NOMO-1 treated with DMSO at 0.1 percent for 48 hours (cell line): ENCODE data around the gene CDK11B.

ENCODE experiments used
- DNase-seq: peaks from one replicate; lab custom pipeline; 2025; ENCODE audit not compliant: unreplicated experiment; lab: John Stamatoyannopoulos, UW

Gene CDK11B

DNA sequence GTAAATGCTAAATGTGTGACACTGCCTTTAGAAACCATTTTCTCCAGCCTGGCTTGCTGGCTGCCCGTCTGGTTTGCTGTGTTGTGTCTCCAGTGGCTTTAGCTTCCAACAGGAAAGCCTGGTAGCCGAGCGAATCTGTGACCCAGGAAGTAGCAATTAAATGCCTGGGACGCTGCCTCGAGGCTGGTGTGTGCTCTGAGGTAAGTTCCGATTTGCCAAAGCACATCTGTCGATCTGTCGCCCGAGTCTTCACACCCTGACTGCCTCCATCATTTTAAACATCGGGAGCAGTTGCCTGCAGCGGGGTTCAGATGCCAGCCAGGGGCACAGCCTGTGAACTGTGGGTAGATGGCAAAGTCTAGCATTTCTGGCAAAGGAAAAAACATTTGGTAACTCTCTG is 41.3 kb downstream of the CDK11B start:
- DNase-seq: no peak

DNA sequence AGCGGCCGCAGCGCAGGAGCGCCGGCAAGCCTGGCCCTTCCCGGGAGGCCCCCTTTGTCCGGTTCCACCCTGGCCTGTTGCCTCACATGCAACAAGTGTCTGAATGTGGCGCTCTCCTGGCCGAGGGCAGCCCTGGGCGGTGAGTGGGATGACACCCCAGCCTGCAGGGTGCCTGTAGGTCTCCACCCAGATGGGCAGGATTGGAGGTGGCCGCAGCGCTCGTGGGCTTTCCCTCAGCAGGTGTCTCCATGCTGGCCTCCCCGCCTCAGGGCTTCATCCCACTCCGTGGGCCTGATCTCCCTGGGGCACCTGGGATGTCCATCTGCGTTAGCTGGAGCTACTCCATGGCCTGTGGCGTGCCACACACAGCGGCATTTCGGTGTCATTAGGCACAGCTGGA is 42.0 kb downstream of the CDK11B start:
- DNase-seq: no peak

DNA sequence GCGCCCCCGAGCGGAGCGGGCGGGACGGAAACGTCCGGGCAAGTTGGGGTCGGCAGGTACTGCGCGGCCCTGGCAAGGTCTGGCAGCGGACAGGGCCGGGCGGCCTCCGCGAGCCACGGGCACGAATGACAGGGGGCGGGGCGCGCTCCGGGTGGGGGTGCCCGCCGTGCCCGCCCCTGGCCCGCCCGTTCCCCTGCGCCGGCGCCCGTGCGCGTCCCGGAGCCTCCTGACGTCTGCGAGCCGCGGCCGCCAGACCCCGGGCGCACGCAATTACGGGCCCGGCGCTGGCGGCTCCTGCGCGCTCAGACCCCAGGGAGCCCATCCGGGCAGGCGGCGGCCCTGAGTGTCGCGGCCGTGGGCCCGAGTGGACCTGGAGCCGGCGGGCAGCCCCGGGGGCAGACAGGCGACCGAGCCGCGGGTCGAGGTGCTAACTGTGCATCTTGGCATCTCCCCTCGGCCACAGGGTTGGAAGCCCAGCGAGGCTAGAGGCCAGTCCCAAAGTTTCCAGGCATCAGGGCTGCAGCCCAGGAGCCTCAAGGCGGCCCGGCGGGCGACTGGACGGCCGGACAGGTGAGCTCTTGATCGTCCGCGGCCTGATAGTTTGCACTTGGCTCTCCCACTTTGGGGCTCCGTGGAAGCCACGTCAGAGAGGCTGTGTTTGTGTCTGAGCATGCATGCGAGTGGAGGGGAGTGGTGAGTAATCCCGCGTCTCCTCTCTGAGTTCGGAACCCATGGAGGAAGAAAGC is 42.6 kb downstream of the CDK11B start:
- peak; percentile 7 for DNase-seq

DNA sequence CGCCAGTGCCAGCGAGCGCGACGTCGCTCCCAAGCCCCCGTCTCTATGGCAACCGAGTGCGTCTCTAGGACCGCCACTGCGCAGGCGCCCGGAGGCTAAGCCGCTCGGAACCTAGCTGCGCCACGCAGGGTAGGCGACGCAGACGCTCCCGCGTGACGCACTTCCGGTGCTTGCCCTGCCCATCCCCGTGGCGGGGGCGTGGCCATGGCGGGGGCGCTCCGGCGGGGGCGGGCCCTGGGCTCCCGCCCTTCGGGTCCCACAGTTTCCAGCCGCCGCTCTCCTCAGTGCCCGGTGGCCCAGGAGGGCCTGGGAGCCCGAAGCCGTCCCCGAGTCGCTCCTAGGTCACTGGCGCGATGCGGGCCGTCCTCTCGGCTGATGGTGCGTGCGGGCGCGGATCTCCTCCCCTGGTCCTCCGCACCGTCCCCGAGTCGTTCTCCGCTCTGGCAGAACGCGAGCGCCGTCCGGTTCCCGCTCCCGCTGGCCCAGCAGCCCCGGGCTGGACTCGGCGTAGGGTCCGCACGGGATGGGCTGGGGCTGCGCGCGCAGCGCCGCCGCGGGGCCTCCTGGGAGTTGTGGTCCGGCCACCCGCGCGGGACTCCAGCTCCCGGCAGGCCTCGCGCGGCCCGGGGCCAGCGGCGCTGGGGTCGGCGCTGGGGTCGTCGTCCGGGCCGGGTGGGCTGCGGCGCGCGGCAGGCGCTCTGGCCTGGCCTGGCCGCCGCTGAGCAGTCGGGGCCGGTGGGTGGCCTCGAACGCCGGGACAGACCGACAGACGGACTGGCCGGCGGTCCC is 43.4 kb downstream of the CDK11B start, which contains the start of gene MIB2:
Gene MIB2 (plus strand): TSS at position 245 of the 789 bp plus-strand sequence. CDS start 7,953 bp downstream, outside the sequence.
- peak; percentile 95 for DNase-seq

DNA sequence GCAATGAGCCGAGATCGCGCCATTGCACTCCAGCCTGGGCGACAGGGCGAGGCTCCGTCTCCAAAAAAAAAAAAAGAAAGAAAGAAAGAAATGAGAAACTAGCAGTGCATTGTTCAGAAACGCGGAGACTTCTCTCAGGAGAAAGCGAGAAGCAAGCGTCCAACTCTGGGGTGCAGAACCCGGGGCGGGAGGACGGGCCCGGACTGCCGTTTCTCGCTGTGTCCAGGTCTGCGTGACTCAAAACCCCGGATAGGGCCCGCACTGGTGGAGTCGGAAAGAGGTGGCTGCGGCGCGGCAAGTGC is 43.9 kb downstream of the CDK11B start:
- DNase-seq: no peak

DNA sequence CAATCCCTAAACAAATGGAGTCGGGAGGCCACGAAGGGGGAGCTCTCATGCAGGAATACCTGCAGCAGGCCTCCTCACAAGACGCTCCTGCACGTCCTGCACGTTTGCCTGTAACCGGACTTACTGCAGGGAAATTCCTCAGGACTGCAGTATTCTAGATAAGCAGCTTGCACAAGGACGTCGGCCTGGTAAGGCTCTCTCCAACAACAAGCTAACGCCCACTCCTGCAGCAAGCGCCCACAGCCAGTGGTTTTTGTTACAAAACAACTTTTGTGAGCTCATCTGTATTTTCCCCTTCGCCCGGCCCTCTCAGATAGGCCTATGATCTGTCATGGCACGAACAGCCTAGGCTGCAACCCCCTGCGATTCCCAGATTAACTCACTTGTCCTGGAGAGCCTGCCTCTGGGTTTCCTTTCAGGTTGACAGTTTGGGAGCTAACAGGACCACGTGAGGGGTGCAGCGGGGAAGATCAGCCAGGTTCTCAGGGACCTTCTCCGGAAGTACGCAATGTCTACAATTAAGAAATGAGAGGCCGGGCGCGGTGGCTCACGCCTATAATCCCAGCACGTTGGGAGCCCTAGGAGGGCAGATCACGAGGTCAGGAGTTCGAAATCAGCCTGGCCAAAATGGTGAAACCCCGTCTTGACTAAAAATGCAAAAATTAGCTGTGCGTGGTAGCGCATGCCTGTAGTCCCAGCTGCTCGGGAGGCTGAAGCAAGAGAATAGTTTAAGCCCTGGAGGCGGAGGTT is 44.4 kb downstream of the CDK11B start:
- peak; percentile 85 for DNase-seq

DNA sequence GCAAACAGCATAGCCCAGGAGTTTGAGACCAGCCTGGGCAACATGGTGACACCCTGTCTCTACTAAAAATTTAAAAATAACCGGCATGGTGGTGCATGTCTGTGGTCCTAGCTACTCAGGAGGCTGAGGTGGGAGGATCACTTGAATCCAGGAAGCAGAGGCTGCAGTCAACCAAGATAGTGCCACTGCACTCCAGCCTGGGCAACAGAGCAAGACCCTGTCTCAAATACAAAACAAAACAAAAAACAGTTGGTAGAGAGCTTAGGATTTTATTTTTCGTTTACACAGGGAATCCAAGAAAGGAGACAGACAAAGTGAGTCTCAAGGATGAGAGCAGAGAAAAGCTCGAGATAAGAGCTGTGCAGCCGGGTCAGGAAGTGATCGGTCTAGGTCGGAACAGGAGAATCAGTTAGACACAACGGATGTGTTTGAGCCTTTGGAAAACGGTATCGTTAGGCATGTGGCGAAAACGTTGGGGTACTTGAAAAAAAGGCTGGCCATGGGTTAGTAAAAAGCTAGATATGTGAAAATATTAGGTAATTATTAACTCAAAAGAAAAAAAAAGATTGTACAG is 45.2 kb downstream of the CDK11B start:
- DNase-seq: no peak

DNA sequence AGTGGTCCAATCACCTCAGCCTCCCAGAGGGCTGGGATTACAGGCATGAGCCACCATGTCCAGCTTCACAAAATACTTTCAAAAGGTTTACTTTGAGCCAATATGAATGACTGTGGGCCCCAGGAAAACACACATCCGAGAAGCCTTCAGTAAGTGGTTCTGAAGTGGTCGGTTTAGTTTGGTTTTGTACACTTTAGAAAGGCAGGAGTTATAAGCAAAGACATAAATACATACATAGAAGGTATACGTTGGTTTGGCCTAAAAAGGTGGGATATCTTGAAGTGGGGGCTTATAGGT is 46.8 kb downstream of the CDK11B start:
- DNase-seq: no peak

DNA sequence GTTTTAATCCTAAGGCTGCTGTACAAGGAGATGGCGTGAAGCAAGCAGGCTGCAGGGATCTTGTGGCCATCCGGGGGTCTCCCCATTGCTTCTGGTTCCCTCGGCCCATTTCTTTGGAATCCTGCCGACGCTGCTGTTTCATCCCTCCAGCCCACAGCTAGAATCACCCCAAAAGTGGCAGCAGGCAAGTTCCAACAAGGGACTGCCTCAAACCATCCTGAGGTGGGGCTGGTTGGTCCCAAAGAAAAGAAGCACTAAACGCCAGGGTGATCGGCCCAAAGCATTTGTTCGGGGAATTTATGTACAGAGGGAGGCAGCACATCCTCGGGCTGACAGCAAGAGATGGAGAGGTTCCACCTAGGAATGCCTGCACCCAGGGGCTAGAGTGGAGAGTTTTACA is 48.0 kb downstream of the CDK11B start:
- DNase-seq: no peak

DNA sequence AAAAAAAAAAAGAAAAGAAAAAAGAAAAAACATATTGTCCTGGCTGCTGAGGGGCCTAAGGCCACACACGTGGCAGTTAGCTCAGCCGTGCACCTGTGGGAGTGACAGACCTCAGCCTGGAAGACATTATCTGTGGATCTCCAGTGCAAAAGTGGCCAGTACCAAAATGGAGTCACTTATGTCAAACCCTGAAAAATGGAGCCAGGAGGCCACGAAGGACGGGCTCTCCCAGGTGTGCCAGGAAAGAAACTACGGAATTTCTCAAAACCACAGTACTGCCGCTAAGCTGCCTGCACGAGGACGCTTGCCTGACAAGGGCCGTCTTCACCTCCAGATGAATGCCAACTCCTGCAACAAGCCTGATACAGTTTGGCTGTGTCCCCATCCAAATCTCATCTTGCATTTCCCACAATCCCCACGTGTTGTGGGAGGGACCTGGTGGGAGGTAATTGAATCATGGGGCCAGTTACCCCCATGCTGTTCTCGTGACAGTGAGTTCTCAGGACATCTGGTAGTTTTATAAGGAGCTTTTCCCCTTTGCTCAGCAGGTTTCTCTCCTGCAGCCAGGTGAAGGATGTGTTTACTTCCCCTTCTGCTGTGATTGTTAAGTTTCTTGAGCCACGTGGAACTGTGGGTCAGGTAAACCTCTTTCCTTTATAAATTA is 48.9 kb downstream of the CDK11B start:
- DNase-seq: no peak

DNA sequence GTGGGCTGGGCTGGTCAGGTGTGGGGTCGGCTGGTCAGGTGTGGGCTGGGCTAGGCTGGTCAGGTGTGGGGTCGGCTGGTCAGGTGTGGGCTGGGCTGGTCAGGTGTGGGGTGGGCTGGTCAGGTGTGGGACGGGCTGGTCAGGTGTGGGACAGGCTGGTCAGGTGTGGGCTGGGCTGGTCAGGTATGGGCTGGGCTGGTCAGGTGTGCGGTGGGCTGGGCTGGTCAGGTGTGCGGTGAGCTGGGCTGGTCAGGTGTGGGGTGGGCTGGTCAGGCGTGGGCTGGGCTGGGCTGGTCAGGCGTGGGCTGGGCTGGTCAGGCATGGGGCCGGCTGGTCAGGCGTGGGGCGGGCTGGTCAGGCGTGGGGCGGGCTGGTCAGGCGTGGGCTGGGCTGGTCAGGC is 52.6 kb downstream of the CDK11B start:
- DNase-seq: no peak

DNA sequence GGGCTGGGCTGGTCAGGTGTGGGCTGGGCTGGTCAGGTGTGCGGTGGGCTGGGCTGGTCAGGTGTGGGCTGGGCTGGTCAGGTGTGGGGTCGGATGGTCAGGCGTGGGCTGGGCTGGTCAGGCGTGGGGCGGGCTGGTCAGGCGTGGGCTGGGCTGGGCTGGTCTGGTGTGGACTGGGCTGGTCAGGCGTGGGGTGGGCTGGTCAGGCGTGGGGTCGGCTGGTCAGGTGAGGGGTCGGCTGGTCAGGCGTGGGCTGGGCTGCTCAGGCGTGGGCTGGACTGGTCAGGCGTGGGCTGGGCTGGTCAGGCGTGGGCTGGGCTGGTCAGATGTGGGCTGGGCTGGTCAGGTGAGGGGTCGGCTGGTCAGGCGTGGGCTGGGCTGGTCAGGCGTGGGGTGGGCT is 53.1 kb downstream of the CDK11B start:
- no peak for DNase-seq

DNA sequence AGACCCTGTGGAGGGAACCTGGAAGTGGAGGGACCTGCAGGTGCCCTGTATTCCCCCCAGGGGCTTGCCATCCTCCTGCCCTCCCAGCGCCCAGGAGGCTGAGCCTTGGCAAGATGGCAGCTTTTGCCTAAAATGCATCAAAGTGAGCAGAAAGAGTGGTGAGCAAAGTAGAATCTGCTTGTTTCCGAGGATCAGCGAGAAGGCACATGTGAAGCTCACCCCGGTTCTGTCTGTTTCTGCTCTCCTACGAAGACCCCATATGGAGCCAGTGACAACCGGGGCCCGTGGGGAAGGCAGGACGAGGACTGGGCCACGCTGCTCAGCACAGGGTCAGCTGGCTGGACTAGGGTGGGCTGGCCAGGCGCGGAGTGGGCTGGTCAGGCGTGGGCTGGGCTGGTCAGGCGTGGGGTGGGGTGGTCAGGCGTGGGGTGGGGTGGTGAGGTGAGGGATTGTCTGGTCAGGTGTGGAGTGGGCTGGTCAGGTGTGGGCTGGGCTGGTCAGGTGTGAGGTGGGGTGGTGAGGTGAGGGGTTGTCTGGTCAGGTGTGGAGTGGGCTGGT is 53.7 kb downstream of the CDK11B start:
- DNase-seq: no peak

DNA sequence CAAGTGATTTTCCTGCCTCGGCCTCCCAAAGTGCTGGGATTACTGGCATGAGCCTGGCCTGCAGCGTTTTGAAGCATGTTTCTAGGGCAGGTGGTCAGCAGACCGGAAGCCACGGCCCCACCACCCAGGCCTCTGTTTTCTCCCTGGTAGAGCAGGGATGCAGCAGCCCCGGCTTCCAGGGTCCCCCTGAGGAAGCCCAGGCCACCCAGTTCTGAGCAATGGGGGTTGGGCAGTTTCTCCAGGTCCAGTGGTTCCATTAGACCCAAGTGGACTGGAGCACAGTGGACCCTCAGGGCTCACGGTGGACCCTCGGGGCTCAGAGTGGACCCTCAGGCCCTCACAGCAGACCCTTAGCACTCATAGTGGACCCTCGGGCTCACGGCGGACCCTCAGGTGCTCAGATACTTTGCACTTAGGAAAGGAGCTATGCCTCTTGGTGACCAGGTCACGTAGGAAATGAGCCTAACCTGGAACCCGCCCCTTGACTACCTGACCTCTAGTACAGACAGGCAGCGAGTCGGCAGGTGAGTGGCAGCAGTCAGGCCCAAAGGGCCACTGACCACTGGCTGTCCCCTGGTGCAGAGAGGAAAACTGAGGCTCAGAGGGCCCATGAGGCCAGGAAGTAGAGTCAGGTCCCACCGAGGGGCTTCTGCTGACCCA is 54.3 kb downstream of the CDK11B start:
- no peak for DNase-seq

DNA sequence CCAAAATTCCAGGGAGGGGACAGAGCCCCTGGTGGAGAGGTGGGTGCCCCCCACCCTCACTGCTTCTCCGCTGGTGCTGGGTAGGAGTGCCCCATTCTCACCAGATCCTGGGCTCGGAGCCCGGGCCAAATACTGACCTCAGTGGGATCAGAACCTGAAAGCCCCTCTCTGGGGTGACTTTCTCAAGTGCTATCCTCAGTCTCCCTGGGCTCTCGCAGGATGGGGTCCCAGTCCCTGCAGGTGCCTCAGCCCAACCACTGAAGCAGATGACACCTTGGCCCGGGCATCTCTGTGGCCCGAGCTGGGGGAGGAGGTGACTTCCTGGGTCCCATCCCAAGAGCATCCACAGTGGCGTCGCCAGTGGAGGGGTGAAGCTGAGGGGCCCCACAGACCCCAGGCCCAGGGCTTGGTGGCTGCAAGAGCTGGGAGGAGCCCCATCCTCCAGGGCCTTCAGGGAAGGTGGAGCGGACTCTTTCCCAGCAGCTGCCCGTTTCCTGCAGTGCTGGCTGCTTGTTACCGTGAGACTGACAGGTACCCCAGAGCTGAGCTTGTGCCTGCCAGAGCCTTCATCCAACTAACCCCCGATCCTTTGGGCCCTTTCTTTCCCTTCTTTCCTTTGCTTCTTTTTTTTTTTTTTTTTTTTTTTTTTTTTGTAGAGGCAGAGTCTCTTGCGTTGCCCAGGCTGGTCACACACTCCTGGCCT is 55.0 kb downstream of the CDK11B start:
- no peak for DNase-seq

DNA sequence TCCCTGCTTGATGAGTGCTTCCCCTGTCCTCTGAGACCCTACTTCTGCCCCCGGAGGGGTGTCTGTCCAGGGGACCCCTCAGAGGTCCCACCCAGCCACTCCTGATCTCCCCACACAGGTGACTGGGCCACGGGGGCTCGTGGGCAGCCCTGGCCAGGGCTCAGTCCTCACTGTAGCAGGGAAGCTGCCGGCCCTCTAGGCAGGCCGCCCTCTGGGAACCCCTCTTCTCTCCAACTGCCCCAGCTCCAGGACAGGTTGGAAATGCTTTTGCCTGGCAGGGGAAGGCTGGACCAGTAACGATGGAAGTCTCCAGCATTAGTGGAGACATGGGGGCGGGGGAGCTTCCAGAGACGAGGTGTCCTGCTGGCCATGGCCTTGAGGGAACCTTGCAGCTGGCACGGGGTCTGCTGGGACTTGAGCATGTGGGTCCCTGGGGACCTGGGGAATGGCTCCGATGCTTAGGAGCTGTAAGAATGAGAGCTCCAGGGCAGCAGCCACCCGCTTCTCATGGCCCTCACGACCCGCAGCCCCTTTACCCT is 55.8 kb downstream of the CDK11B start:
- DNase-seq: no peak

DNA sequence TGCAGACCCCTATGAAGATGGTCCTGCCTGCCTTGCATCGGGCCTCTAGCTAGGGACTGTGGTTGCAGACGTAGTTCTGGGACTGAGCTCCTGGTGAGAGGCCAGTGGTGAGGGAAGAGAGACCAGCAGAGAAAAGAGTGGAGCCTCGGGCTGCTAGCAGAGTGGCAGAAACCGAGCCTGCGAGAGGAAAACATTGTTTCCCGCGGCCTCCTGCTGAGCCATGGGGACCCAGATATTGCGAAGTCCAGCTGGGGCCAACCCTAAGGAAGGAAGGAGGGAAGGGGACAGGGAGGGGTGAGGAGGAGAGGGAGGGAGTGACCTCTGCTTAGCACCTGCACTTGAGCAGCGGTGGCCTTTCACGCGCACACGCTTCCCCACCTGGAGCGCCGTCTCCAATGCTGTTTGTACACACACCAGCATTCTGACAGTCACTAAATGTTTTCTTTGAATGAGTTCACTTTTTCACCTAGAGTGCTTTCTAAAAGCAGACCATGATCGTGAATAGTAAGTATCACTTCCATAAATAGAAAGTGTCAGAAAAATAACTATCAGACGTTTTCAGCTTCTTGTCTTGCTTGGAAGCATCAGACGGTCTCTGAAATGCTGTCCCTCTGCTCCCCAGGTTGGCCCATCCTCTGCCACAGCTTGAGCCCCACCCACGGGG is 56.4 kb downstream of the CDK11B start:
- DNase-seq: peak; percentile 18

DNA sequence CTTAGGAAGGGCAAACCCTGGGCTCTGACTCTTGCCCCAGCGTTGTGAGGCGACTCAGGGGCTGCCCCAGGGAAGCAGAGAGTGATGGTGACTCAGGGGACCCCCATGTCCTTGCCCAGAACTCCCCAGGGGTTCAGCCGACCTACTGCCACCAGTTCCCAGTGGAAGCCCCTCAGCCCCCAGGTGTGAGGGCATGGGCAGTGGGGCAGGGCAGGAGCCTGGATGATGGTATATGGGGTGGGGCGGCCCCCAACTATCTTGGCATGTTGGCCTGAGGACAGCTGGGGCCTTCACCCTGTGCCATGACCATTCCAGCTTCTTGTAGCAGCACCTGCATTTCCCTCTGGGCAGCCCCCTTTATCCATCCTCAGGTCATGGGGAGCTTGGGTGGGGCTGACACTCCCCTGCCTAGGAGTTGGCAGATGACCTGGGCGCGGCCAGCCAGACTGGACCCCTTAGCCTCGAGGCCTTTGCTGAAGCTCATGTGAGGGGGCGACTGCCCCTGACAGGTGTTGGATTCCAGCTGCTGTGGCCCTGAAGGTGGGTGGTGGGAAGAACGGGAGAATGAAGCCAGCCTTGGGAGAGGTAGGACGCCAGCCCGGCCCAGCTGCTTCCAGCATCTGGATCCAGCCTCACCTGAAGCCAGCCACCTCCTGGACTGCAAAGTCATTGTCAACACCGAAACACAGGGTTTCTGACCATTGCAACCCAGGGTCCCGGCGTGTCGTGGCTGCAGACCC is 57.1 kb downstream of the CDK11B start:
- no peak for DNase-seq
